ENCODE results near the gene SMIM24. TPM values are rescaled to one million over a fixed set of nuclear protein-coding genes. Genes with fewer than 3 reads are reported as not detected.

Gene SMIM24
- total and polyA plus RNA-seq, 9 of the 15 experiments (the other 6 are each of a cell fraction or from before 2014, with no cell fraction given): 0.45 to 12.3 (median 1.4) TPM; not detected in 1

DNA sequence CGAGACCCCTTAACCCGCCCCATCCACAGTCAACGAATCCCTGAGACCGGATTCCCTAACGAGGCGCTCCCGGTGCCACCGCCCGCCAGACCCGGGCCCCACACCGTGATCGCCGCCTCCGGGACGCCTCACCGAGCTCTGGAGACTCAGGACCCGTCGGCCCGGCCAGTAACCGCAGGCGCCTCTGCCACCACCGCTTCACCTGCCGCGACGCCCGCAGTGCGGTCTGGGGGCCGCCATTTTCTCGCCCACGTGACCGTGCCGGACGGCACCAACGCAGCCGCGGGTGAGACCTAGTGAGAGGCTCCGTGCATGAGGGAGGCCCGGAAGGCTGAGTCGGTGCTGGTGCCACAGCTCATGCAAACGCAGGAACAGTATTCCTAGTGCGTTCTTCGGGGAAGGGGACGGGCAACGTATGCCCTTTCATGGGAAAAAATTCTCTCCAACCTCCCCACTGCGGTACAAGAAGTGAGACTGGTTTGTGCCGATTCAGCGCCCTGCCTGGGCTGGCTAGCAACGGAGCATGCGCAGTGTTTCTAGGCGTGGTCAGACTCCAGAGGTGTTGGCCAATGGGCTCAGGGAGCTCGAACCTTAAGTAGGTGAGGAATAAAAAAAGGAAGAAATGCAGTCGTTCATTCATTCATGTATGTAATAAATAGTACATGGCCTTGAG lies 20.2 kb upstream of the SMIM24 start, which contains the start of gene DOHH (continued):
- TF ChIP-seq MIER1 (IDR thresholded peaks at IDR 0.05; ENCODE audit: low read depth) (peak; percentile 67; the same call in 1 of the 2 replicates), DMBX1 (CRISPR knock-in tag; IDR thresholded peaks at IDR 0.05; ENCODE audit: borderline replicate concordance) (0 out of 2 replicates have a peak, but pooled peaks have one; percentile 17), PHF8 (IDR thresholded peaks at IDR 0.05; ENCODE audit: borderline replicate concordance, low read length) (peak; percentile 91; the same call in 1 of the 2 replicates), MEIS2 (IDR thresholded peaks at IDR 0.05; ENCODE audit: partially characterized antibody) (peak; percentile 47), ZNF707 (CRISPR knock-in tag; conservative IDR thresholded peaks at IDR 0.05) (no peak), TAF7 (tag; IDR thresholded peaks at IDR 0.05) (peak; percentile 96), ETV6 (IDR thresholded peaks at IDR 0.05; ENCODE audit: borderline replicate concordance in 1 of 2, low read depth in 2 of 2, low read length in 1 of 2) (no peak; a peak in 1 of 4 replicates), ETV6 (CRISPR knock-in tag; IDR thresholded peaks at IDR 0.05; ENCODE audit: borderline replicate concordance) (0 out of 2 replicates have a peak, but pooled peaks have one; percentile 58), SP1 (CRISPR knock-in tag; IDR thresholded peaks at IDR 0.05) (peak; percentile 92), PHTF2 (CRISPR knock-in tag; IDR thresholded peaks at IDR 0.05) (no peak), THAP12 (CRISPR knock-in tag; IDR thresholded peaks at IDR 0.05) (peak; percentile 83; the same call in 1 of the 2 replicates), POLR2G (IDR thresholded peaks at IDR 0.05; ENCODE audit: low read depth, low read length) (peak; percentile 99), NELFE (IDR thresholded peaks at IDR 0.05; ENCODE audit: insufficient read depth, insufficient read length) (no peak), ARID1B (IDR thresholded peaks at IDR 0.05) (0 out of 2 replicates have a peak, but pooled peaks have one; percentile 28), KLF1 (tag; IDR thresholded peaks at IDR 0.05) (peak; percentile 21; the same call in 1 of the 2 replicates), TGIF2 (CRISPR knock-in tag; IDR thresholded peaks at IDR 0.05) (0 out of 2 replicates have a peak, but pooled peaks have one; percentile 66), BRCA1 (IDR thresholded peaks at IDR 0.05) (no peak), BRCA1 (CRISPR knock-in tag; IDR thresholded peaks at IDR 0.05) (no peak), RUNX1 (IDR thresholded peaks at IDR 0.05; ENCODE audit: low read depth) (peak; percentile 58; the same call in 1 of the 2 replicates)
- TF ChIP-seq, protein P1, sequence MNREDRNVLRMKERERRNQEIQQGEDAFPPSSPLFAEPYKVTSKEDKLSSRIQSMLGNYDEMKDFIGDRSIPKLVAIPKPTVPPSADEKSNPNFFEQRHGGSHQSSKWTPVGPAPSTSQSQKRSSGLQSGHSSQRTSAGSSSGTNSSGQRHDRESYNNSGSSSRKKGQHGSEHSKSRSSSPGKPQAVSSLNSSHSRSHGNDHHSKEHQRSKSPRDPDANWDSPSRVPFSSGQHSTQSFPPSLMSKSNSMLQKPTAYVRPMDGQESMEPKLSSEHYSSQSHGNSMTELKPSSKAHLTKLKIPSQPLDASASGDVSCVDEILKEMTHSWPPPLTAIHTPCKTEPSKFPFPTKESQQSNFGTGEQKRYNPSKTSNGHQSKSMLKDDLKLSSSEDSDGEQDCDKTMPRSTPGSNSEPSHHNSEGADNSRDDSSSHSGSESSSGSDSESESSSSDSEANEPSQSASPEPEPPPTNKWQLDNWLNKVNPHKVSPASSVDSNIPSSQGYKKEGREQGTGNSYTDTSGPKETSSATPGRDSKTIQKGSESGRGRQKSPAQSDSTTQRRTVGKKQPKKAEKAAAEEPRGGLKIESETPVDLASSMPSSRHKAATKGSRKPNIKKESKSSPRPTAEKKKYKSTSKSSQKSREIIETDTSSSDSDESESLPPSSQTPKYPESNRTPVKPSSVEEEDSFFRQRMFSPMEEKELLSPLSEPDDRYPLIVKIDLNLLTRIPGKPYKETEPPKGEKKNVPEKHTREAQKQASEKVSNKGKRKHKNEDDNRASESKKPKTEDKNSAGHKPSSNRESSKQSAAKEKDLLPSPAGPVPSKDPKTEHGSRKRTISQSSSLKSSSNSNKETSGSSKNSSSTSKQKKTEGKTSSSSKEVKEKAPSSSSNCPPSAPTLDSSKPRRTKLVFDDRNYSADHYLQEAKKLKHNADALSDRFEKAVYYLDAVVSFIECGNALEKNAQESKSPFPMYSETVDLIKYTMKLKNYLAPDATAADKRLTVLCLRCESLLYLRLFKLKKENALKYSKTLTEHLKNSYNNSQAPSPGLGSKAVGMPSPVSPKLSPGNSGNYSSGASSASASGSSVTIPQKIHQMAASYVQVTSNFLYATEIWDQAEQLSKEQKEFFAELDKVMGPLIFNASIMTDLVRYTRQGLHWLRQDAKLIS (CRISPR knock-in tag; IDR thresholded peaks at IDR 0.05): peak; percentile 77; the same call in 1 of the 2 replicates
